A673 (cell line): ENCODE results near the gene SLC22A7. TPM values are rescaled to one million over a fixed set of nuclear protein-coding genes. Genes with fewer than 3 reads are reported as not detected.

ENCODE experiments used
- BruUV-seq: library from RNA; stranded (reverse); fragments of 400-500 nt; replicated peaks from 2 replicates; lab custom pipeline; 2021; lab: Mats Ljungman, UMichigan
- CTCF ChIA-PET: fragments of 300-600 bp; sonication (Branson Sonifier 250); formaldehyde crosslinking; loops from one replicate; lab custom pipeline; 2022; ENCODE audit warnings: antibody characterized with exemption; lab: Charles Lee
- POLR2A ChIA-PET: fragments of 300-600 bp; sonication (Branson Sonifier 250); formaldehyde crosslinking; loops from one replicate; lab custom pipeline; 2022; ENCODE audit warnings: antibody characterized with exemption; ENCODE audit not compliant: low non-redundant PET; lab: Charles Lee
- DNase-seq: peaks from one replicate; pipeline ENCODE4 v3.0.0-alpha.2; 2015; ENCODE audit warnings: low spot score
- H3K27ac ChIP-seq: fragments of 200-600 bp; sonication (generic); 2 replicates; pipeline ENCODE4 v1.5.1; 2016; ENCODE audit warnings: mixed run types, low read depth, mild to moderate bottlenecking, mixed read lengths, antibody characterized with exemption, low read length; ENCODE audit not compliant: poor library complexity, severe bottlenecking
- H3K27me3 ChIP-seq: fragments of 200-600 bp; sonication (generic); replicated peaks from 2 replicates; pipeline ENCODE4 v1.6.1; 2017; ENCODE audit warnings: mixed run types, low read depth, mild to moderate bottlenecking, mixed read lengths, antibody characterized with exemption, low read length; ENCODE audit not compliant: insufficient read depth, poor library complexity
- H3K36me3 ChIP-seq: fragments of 200-600 bp; sonication (generic); 2 replicates; pipeline ENCODE4 v1.6.1; 2016; ENCODE audit warnings: mixed run types, mild to moderate bottlenecking, mixed read lengths, antibody characterized with exemption, low read length; ENCODE audit not compliant: insufficient read depth, poor library complexity, severe bottlenecking
- H3K4me1 ChIP-seq: fragments of 200-600 bp; sonication (generic); 2 replicates; pipeline ENCODE4 v1.6.1; 2017; ENCODE audit warnings: mixed run types, mild to moderate bottlenecking, mixed read lengths, antibody characterized with exemption, low read length; ENCODE audit not compliant: insufficient read depth, poor library complexity, severe bottlenecking
- H3K4me3 ChIP-seq: fragments of 200-600 bp; sonication (generic); 2 replicates; pipeline ENCODE4 v1.5.1; 2016; ENCODE audit warnings: low read depth, mixed run types, mild to moderate bottlenecking, mixed read lengths, low read length; ENCODE audit not compliant: poor library complexity, severe bottlenecking
- H3K9me3 ChIP-seq: fragments of 200-600 bp; sonication (generic); 2 replicates; pipeline ENCODE4 v1.6.1; 2016; ENCODE audit warnings: mixed run types, low read depth, mild to moderate bottlenecking, mixed read lengths, antibody characterized with exemption, low read length; ENCODE audit not compliant: poor library complexity, severe bottlenecking
- EZH2 ChIP-seq: fragments of 200-600 bp; sonication (generic); IDR thresholded peaks from 2 replicates; pipeline ENCODE4 v1.6.1; 2017; ENCODE audit warnings: borderline replicate concordance, low read depth, mild to moderate bottlenecking, mixed read lengths, antibody characterized with exemption, low read length; ENCODE audit not compliant: poor library complexity, severe bottlenecking
- intact Hi-C: fragments of 100-400 bp; cut with micrococcal nuclease; formaldehyde crosslinking; loops from one replicate; pipeline ENCODE4 v1.10.0; 2022; ENCODE audit not compliant: unreplicated experiment
- total RNA-seq: library from RNA; stranded (reverse); gene quantifications from 2 replicates; pipeline ENCODE4 v1.2.3, GENCODE V29; 2021
- TF ChIP-seq, protein P1 (sequence below): fragments of 300-800, 200-600 bp; sonication (generic); conservative IDR thresholded peaks from 2 replicates; pipeline ENCODE4 v1.5.1; 2017; ENCODE audit warnings: low read depth, mild to moderate bottlenecking, antibody characterized with exemption, low read length, moderate library complexity, mixed read lengths

The SLC22A7 gene
- total RNA-seq, 1 experiment from 2014 or later, result not detected

DNA sequence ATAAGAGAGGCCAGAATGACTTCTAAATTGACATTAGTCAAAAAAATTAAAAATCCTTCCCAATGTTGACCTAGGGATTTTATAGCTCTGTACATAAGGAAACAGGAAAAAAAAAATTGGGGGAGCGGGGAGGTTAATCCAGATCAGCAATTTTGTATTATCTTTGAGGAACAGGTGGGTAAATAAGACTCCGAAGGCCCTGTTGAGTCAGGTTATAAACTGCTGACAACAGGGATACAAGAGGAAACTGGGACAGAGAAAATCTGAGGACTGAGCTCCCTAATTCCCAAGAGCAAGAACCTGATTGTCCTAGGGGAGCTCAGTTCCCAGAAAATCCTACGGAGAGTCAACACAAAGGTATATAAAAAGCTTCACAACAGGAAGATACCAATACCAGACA lies 37.4 kb downstream of the SLC22A7 start:
- POLR2A ChIA-PET, result no interaction called here
- Histone ChIP-seq H3K27ac (no peak overlapping the region), H3K9me3 (no peaks in the 10 kb centered on the region), H3K4me1 (no peaks in the 10 kb centered on the region), H3K27me3 (no peaks in the 10 kb centered on the region), H3K36me3 (peaks cover 21% of the 10 kb centered on the region), H3K4me3 (no peak overlapping the region)
- no TSS peak for BruUV-seq
- CTCF ChIA-PET, result interaction anchor here (0.5 to 1.9 kb wide), 3 partner anchors 72 to 195 kb away, joined by 3 to 6 read pairs (median 5); no protein-coding TSS in a partner anchor
- intact Hi-C loops, result no loop called here
- no peak for DNase-seq
- TF ChIP-seq, protein P1, sequence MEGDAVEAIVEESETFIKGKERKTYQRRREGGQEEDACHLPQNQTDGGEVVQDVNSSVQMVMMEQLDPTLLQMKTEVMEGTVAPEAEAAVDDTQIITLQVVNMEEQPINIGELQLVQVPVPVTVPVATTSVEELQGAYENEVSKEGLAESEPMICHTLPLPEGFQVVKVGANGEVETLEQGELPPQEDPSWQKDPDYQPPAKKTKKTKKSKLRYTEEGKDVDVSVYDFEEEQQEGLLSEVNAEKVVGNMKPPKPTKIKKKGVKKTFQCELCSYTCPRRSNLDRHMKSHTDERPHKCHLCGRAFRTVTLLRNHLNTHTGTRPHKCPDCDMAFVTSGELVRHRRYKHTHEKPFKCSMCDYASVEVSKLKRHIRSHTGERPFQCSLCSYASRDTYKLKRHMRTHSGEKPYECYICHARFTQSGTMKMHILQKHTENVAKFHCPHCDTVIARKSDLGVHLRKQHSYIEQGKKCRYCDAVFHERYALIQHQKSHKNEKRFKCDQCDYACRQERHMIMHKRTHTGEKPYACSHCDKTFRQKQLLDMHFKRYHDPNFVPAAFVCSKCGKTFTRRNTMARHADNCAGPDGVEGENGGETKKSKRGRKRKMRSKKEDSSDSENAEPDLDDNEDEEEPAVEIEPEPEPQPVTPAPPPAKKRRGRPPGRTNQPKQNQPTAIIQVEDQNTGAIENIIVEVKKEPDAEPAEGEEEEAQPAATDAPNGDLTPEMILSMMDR, result no peak
- TF ChIP-seq EZH2, result no peak

DNA sequence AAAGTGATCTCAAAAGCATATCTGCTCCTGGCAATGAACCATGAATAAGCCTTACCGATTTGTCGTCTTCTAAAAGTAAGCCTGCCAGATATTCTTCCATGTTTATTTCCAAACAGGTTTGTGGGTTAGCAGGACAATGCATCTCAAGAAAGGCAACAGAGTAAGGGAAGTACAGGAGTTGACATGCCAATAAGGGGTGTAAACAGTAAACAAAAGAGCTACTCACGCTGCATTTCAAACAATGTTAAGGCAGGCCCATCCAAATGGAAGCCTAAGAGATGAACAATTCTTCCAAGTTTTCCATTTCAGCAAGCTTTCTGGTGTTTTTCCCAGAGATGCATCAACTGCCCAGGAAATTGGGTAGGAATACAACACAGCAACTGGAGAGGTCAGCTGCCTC lies 38.3 kb downstream of the SLC22A7 start:
- intact Hi-C loops, result no loop called here

DNA sequence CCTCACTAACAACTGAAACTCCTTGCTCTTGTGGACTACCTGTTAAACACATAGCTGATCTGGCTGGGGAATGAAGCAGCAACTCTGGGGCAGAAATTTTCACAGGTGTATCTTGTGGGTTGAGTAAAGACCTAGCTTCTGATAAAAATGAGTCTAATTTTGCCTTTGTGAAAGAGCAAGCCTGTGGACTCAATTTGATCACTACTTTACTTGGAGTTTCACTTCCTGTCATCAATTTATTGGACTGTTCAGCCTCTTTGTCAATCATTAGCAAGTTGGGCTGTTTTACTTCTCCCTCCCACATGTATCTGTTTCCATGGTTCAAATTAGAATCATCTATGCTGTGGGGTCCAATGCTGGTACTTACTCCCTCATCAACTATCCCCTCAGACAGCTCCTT lies 40.2 kb downstream of the SLC22A7 start:
- CTCF ChIA-PET, result no interaction called here
- intact Hi-C loops, result no loop called here
- POLR2A ChIA-PET, result no interaction called here

More for the DNA sequence above, 38.3 kb downstream of the SLC22A7 start:
- Histone ChIP-seq H3K4me3 (no peak overlapping the region), H3K27ac (no peak overlapping the region), H3K9me3 (no peaks in the 10 kb centered on the region), H3K4me1 (no peaks in the 10 kb centered on the region), H3K36me3 (peaks cover 29% of the 10 kb centered on the region), H3K27me3 (no peaks in the 10 kb centered on the region)
- CTCF ChIA-PET, result no interaction called here
- no peak for DNase-seq
- BruUV-seq, result no TSS peak
- POLR2A ChIA-PET, result no interaction called here
- TF ChIP-seq EZH2, result no peak
- TF ChIP-seq, protein P1, result no peak

More for the DNA sequence above, 40.2 kb downstream of the SLC22A7 start:
- no peak overlapping the region for H3K27ac ChIP-seq
- H3K9me3 ChIP-seq, result no peaks in the 10 kb centered on the region
- no peaks in the 10 kb centered on the region for H3K27me3 ChIP-seq
- H3K4me3 ChIP-seq, result no peak overlapping the region
- no peaks in the 10 kb centered on the region for H3K4me1 ChIP-seq
- TF ChIP-seq, protein P1, result no peak
- TF ChIP-seq EZH2, result no peak
- H3K36me3 ChIP-seq, result peaks cover 45% of the 10 kb centered on the region
- DNase-seq, result no peak
- no TSS peak for BruUV-seq
